A549 treated with DMSO at 1 μM for 4 hours (cell line): ENCODE results near the gene SLC6A1. TPM values are rescaled to one million over a fixed set of nuclear protein-coding genes. Genes with fewer than 3 reads are reported as not detected.

Source experiments
- total RNA-seq: library from RNA; stranded (reverse); fragments of 200-300 nt; extraction: Qiagen RNA extraction; gene quantifications from 5 replicates; pipeline ENCODE4 v1.2.3, GENCODE V29; 2022; ENCODE audit warnings: low read depth

Gene SLC6A1
- 0.03 TPM in 1 of 5 replicates, not detected in the others for total RNA-seq

DNA sequence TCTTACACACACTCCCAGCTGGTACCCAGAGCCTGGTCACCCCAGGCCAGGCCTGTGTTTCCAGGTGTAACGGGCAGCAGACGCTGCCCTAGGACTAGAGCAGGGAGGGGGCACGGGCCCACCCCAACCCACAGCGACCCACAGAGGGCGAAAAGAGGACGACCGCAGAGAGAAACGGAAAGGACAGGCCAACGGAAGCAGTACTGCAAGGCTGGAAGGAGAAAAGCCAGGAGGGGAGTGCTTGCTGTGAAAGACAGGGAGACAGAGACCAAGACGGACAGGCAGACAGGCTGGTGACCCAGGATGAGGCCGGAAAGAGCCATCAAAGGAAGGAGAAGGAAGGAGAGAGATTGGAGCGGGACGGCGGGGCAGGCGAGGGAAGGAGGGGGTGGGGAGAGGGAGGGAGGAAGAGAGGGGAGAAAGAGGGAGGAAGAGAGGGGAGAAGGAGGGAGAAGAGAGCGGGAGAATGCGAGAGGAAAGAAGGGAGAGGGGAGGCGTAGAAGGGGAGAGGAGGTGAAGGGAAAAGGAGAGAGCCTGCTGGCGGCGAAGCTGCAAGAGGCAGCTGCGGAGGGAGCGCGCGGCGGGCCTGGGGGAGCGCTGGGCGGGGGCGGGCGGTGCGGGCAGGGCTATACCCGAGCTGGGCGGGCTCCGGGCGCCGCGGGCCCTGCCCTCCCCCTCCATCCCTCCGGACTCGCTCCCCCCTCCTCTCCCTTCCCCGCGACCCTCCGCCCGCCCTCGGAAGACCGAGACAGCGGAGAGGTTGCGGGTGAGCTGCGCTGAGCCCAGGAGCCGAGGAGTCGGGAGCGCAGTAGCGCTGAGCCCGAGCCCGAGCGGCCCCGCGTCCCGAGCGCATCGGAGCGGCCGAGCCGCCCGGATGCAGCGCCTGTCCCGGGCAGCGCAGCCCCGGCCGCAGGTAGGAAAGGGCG, at the start of gene SLC6A1:
SLC6A1 (plus strand) TSS at position 732 of the 926 bp plus-strand sequence. CDS start 24,464 bp downstream, outside the sequence.

Other genes starting within 250 kb of the SLC6A1 start
- 0.03 to 0.07 TPM (median 0.05 TPM) in 4 of 5 replicates, not detected in the other for gene SLC6A11, start 176.5 kb upstream of the SLC6A1 start, total RNA-seq
- 9.1 to 11.0 TPM (median 9.7 TPM) in 5 replicates for gene HRH1, start 161.7 kb downstream of the SLC6A1 start, total RNA-seq